ENCODE results near the gene MT1A.

- no peak for TF ChIP-seq POLR2A (IDR thresholded peaks at IDR 0.05)
- TF ChIP-seq, protein P1, sequence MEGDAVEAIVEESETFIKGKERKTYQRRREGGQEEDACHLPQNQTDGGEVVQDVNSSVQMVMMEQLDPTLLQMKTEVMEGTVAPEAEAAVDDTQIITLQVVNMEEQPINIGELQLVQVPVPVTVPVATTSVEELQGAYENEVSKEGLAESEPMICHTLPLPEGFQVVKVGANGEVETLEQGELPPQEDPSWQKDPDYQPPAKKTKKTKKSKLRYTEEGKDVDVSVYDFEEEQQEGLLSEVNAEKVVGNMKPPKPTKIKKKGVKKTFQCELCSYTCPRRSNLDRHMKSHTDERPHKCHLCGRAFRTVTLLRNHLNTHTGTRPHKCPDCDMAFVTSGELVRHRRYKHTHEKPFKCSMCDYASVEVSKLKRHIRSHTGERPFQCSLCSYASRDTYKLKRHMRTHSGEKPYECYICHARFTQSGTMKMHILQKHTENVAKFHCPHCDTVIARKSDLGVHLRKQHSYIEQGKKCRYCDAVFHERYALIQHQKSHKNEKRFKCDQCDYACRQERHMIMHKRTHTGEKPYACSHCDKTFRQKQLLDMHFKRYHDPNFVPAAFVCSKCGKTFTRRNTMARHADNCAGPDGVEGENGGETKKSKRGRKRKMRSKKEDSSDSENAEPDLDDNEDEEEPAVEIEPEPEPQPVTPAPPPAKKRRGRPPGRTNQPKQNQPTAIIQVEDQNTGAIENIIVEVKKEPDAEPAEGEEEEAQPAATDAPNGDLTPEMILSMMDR (IDR thresholded peaks at IDR 0.05) = no peak
- TF ChIP-seq POLR2AphosphoS5 (IDR thresholded peaks at IDR 0.05) = no peak
These were observed 30.8 kb downstream of the MT1A start, which contains the start of gene MT1H for GRCh38 chr16:56669005-56669839.

Data from breast epithelium (tissue), 3 donors.